ENCODE results near the gene EIF4A3. TPM values are rescaled to one million over a fixed set of nuclear protein-coding genes. Genes with fewer than 3 reads are reported as not detected.
A peak's percentile ranks its signal among the peaks of the same experiment; 100 is the strongest.

Gene EIF4A3
- total and polyA plus RNA-seq, 12 donors: 16.2 to 51.0 (median 34.3) TPM

GRCh38 chr17:80104956-80105375 is 42.0 kb downstream of the EIF4A3 start:
- ATAC-seq (no peak), DNase-seq (no peak)
- TF ChIP-seq CTCF (IDR thresholded peaks at IDR 0.05): no peak
- no peak overlapping the region for H3K27ac ChIP-seq
- H3K4me3 ChIP-seq: no peak overlapping the region
- intact Hi-C loops (cut with DNase I): loop anchor here in 2 of 10 donors (5.0 kb wide), 2 partner anchors 42 to 152 kb away; partner anchors contain the start of gene EIF4A3 (in 1 of the 2)
- no peaks in the 10 kb centered on the region for H3K9me3 ChIP-seq
- H3K36me3 ChIP-seq: peaks cover 0 to 27% (median 0%) of the 10 kb centered on the region in 9 donors
- WGBS, 2 donors: 87% methylated on average over 18 of the region's 18 CpGs
- H3K27me3 ChIP-seq: no peaks in the 10 kb centered on the region
- H3K4me1 ChIP-seq: peaks cover 0 to 23% (median 14%) of the 10 kb centered on the region in 9 donors

- Histone ChIP-seq H3K4me3 (no peak overlapping the region), H3K9me3 (no peaks in the 10 kb centered on the region), H3K4me1 (peaks cover 0 to 23% (median 14%) of the 10 kb centered on the region in 9 donors), H3K27ac (no peak overlapping the region), H3K36me3 (peaks cover 0 to 22% (median 0%) of the 10 kb centered on the region in 9 donors), H3K27me3 (no peaks in the 10 kb centered on the region)
- intact Hi-C loops (cut with DNase I): loop anchor here in 2 of 10 donors (5.0 kb wide), 2 partner anchors 43 to 153 kb away; partner anchors contain the start of gene EIF4A3 (in 1 of the 2)
- no peak for DNase-seq
- ATAC-seq: no peak
- no peak for TF ChIP-seq CTCF (IDR thresholded peaks at IDR 0.05)
- WGBS, 2 donors: 61% methylated on average over 26 of the region's 26 CpGs
Observed at GRCh38 chr17:80104321-80104955, 42.5 kb downstream of the EIF4A3 start.

- Histone ChIP-seq H3K4me1 (peaks cover 0 to 23% (median 14%) of the 10 kb centered on the region in 9 donors), H3K4me3 (no peak overlapping the region), H3K27ac (no peak overlapping the region), H3K27me3 (no peaks in the 10 kb centered on the region), H3K9me3 (no peaks in the 10 kb centered on the region), H3K36me3 (peaks cover 0 to 14% (median 0%) of the 10 kb centered on the region in 9 donors)
- no peak for ATAC-seq
- no peak for TF ChIP-seq CTCF (IDR thresholded peaks at IDR 0.05)
- no peak for DNase-seq
- intact Hi-C loops (cut with DNase I): loop anchor here in 2 of 10 donors (5.0 kb wide), 2 partner anchors 44 to 154 kb away; partner anchors contain the start of gene EIF4A3 (in 1 of the 2)
- 92 to 96% methylated on average over 19 of the region's 19 CpGs for WGBS, 2 donors
Observed at GRCh38 chr17:80103449-80104085, 43.4 kb downstream of the EIF4A3 start.

GRCh38 chr17:80102664-80103448 is 44.1 kb downstream of the EIF4A3 start:
- no peaks in the 10 kb centered on the region for H3K27me3 ChIP-seq
- H3K36me3 ChIP-seq: peaks cover 0 to 7% (median 0%) of the 10 kb centered on the region in 9 donors
- no peak for TF ChIP-seq CTCF (IDR thresholded peaks at IDR 0.05)
- intact Hi-C loops (cut with DNase I): loop anchor here in 2 of 10 donors (5.0 kb wide), 2 partner anchors 44 to 154 kb away; partner anchors contain the start of gene EIF4A3 (in 1 of the 2)
- peak overlapping the region in 2 of 10 donors; percentile 89 to 97 for H3K4me3 ChIP-seq
- H3K4me1 ChIP-seq: peaks cover 0 to 23% (median 14%) of the 10 kb centered on the region in 9 donors
- H3K9me3 ChIP-seq: no peaks in the 10 kb centered on the region
- no peak for ATAC-seq
- no peak overlapping the region for H3K27ac ChIP-seq
- WGBS, 2 donors: 88 to 90% methylated on average over 15 of the region's 15 CpGs
- no peak for DNase-seq

All from heart right ventricle (tissue), 16 donors.